Hepatocyte (in vitro differentiated cells): ENCODE results near the gene CHST13.

Experiments
- CTCF ChIP-seq: fragments of 200-600 bp; sonication (generic); IDR thresholded peaks from 2 replicates; pipeline ENCODE4 v1.5.1; 2016; ENCODE audit warnings: antibody characterized with exemption, mild to moderate bottlenecking; ENCODE audit not compliant: poor library complexity
- EZH2 ChIP-seq: fragments of 200-600 bp; sonication (generic); IDR thresholded peaks from 2 replicates; pipeline ENCODE4 v1.6.1; 2016; ENCODE audit warnings: antibody characterized with exemption, mild to moderate bottlenecking, borderline replicate concordance
- EZH2phosphoT487 ChIP-seq: fragments of 200-600 bp; sonication (generic); IDR thresholded peaks from one replicate; pipeline ENCODE4 v1.6.1; 2018; ENCODE audit warnings: antibody characterized with exemption, mild to moderate bottlenecking, low read depth, moderate library complexity; ENCODE audit not compliant: unreplicated experiment, severe bottlenecking

- no peak for TF ChIP-seq CTCF
- no peak for TF ChIP-seq EZH2phosphoT487
- no peak for TF ChIP-seq EZH2
These were observed 47.1 kb downstream of the CHST13 start for GRCh38 chr3:126571078-126571477.
